Cardiac fibroblast (primary cell): ENCODE data around the gene CCDC136.
A peak's percentile ranks its signal among the peaks of the same experiment; 100 is the strongest.

Experiments used
- DNase-seq, 2 donors: peaks; one replicate each; pipeline versions ENCODE4 v3.0.0 to v3.0.0-alpha.2; 2010; ENCODE audit warnings: low read depth in 2 of 2
- H3K4me3 ChIP-seq, 2 donors: replicated peaks in 1 of 2; 1 replicate in 1 of 2; 2 replicates in 1 of 2; pipeline ENCODE4 v1.5.1; 2011; ENCODE audit warnings: low read depth in 2 of 2, low read length in 2 of 2, mild to moderate bottlenecking in 2 of 2, moderate library complexity in 1 of 2
- CTCF ChIP-seq: IDR thresholded peaks from one replicate; pipeline ENCODE4 v1.5.1; 2011; ENCODE audit warnings: low read depth, mild to moderate bottlenecking, low read length, inconsistent platforms

Gene CCDC136

GRCh38 chr7:128811631-128812430 lies 20.1 kb downstream of the CCDC136 start:
- no peak for DNase-seq
- H3K4me3 ChIP-seq, result no peak overlapping the region
- no peak for TF ChIP-seq CTCF

GRCh38 chr7:128812514-128813168 lies 20.9 kb downstream of the CCDC136 start:
- peak; percentile 44 to 84 for DNase-seq
- no peak for TF ChIP-seq CTCF
- no peak overlapping the region for H3K4me3 ChIP-seq

DNA sequence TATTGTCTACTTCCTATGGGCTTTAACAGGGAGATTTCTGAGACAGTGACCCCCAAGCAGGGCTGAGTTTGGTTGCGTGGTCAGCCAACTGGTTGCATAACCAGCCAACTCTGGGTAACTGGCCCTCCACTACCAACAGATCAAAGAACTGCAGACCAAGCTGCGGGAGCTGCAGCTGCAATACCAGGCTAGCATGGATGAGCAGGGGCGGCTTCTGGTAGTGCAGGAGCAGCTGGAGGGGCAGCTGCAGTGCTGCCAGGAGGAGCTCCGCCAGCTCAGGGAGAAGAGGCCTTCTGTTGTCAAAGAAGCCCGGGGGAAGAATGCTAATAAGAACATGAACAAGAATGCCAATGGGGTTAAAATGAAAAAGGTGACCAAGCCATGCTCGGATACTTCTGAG lies 22.7 kb downstream of the CCDC136 start:
- no peak overlapping the region for H3K4me3 ChIP-seq
- TF ChIP-seq CTCF, result no peak
- DNase-seq, result no peak

DNA sequence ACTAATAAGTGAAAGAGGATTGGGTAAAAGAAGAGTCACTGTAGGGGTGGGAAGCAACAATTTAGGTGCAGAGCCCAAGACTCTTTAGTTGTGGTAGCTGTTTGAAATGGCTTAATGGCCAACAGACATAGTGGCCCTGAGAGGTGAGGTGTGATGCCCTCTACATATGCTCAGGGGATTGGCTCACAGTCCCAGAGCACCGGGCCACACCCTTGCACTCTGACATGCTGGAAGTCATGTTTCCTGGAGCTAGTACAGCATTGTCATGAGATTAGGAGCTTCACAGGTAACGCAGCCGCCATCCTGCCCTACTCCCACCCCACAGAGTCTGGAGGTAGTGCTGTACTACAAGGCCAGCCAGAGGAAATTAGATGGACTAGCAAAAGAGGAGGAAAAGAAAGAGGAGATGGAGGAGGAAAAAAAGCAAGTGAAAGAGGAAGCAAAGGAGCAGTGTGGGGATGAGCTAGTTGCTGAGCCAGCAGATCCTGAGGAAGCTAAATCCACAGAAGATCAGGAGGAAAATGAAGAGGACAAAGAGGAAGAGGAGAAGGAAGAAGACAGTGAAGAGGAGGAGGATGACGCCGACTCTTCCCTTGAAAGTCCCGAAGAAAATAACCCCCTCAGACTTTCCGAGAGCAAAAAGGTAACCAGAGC lies 23.6 kb downstream of the CCDC136 start:
- no peak for TF ChIP-seq CTCF
- no peak overlapping the region for H3K4me3 ChIP-seq
- DNase-seq, result no peak

DNA sequence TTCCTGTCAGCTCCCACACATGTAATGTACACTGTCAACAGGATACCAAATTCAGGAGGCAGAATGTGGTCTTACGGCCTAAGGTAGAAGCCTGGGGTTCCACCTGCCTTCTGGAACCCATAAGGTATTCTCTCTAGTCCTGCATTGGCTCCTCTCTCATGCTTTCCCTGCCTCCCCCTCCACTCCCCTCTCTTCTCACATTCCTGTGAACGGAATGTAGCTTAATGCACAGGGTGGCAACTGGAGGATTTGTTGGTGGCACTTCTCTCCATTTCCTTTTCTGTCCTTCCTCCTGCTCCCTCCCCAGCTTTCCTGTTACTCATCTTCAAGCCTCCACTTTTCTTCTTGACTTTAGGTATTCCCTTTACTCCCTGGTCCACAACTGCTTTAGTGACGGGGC lies 26.9 kb downstream of the CCDC136 start:
- no peak for TF ChIP-seq CTCF
- no peak for DNase-seq
- H3K4me3 ChIP-seq, result no peak overlapping the region

DNA sequence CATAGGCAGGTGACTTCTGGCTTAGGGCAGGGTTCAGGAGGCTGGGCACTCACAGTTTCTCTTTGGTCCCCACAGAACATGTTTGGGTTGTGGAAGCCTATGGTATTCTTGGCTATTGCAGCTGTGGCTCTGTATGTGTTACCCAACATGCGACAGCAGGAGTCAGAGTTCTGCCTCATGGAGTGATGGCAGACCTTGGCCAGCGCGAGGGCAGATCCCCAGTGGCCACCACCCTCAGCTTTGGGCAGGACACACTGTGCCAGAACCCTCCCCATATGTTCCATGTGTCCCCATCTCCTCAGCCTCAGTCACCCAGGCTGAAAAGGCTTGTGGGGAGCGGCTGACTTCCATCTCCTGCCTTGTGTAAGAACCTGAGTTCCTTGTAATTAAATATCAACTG lies 30.0 kb downstream of the CCDC136 start:
- H3K4me3 ChIP-seq, result no peak overlapping the region
- no peak for TF ChIP-seq CTCF
- DNase-seq, result no peak
